Measurements from ENCODE around the gene ALK.

Gene ALK

DNA sequence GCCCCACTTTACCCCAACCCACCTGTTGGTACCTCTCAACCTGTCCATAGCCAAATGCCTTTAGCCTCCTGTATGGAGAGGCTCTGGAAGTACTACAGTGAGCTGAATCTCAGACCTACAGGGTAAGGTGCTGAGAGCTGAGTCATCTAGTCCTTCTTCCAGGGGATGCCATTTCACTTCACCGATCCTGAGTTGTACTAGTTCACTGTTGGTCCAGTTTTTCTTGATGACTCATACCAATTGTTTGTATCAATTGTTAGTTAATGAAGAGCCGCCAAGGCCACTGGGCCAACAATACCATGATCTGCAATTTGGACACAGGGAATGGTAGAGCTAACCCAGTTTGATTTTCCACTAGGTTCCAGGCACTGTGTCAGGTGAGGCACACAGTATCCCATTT is 549.2 kb downstream of the ALK start:
- no peaks in the 10 kb centered on the region for H3K4me1 ChIP-seq (ENCODE audit: insufficient read depth, low read length, severe bottlenecking)
- H3K79me2 ChIP-seq (ENCODE audit: insufficient read depth, low read length) = no peaks in the 10 kb centered on the region

DNA sequence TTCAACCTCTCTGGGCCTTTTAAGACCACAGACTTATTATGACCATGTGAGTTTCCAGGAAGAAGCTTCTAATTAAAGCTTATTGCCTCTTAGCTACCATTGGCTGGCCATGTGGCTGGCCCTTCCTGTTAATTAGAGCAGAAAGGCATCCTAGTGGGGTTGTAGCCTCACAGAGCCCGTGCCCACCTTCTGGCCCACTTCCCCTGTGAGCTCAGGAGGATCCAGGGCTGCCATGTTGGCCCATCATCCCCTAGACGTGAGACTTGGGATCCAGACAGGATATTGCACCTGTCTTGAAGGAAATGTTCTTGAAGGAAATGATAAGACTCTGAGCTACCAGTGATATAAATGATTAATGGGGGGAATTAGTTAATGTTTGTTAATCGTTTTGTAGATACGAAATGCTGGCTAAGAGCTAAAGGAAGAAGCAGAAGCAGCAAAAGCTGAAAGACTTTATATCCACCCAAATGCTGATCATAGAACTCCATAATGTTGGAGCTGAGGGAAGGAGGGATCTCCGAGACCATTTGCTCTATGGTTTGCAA is 550.7 kb downstream of the ALK start:
- Histone ChIP-seq H3K9me2 (ENCODE audit: low read depth, low read length) (no peaks in the 10 kb centered on the region), H3K4me2 (ENCODE audit: low read length) (no peak overlapping the region), H3K4me1 (ENCODE audit: insufficient read depth, low read length, severe bottlenecking) (no peaks in the 10 kb centered on the region), H4K20me1 (ENCODE audit: insufficient read depth, low read length) (no peaks in the 10 kb centered on the region), H3K79me2 (ENCODE audit: insufficient read depth, low read length) (no peaks in the 10 kb centered on the region), H3K9me3 (ENCODE audit: low read length) (no peaks in the 10 kb centered on the region), H2AFZ (ENCODE audit: low read length) (no peak overlapping the region), H3F3A (ENCODE audit: insufficient read depth, low read length) (no peaks in the 10 kb centered on the region), H3K27ac (ENCODE audit: low read depth, low read length, poor library complexity, severe bottlenecking) (no peak overlapping the region), H3K36me3 (ENCODE audit: insufficient read depth, low read length) (no peaks in the 10 kb centered on the region), H3K9ac (ENCODE audit: low read length) (no peak overlapping the region), H3K27me3 (ENCODE audit: insufficient read depth, low read length) (no peaks in the 10 kb centered on the region), H3K4me3 (ENCODE audit: low read depth, low read length, poor library complexity, severe bottlenecking) (no peak overlapping the region)
- no peak for TF ChIP-seq EZH2 (IDR thresholded peaks at IDR 0.05; ENCODE audit: borderline replicate concordance, low read length)
- TF ChIP-seq, protein P1, sequence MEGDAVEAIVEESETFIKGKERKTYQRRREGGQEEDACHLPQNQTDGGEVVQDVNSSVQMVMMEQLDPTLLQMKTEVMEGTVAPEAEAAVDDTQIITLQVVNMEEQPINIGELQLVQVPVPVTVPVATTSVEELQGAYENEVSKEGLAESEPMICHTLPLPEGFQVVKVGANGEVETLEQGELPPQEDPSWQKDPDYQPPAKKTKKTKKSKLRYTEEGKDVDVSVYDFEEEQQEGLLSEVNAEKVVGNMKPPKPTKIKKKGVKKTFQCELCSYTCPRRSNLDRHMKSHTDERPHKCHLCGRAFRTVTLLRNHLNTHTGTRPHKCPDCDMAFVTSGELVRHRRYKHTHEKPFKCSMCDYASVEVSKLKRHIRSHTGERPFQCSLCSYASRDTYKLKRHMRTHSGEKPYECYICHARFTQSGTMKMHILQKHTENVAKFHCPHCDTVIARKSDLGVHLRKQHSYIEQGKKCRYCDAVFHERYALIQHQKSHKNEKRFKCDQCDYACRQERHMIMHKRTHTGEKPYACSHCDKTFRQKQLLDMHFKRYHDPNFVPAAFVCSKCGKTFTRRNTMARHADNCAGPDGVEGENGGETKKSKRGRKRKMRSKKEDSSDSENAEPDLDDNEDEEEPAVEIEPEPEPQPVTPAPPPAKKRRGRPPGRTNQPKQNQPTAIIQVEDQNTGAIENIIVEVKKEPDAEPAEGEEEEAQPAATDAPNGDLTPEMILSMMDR (IDR thresholded peaks at IDR 0.05; ENCODE audit: low read length) = no peak

More for the DNA sequence above, 549.2 kb downstream of the ALK start:
- H3K4me2 ChIP-seq (ENCODE audit: low read length) = no peak overlapping the region
- H3K27ac ChIP-seq (ENCODE audit: low read depth, low read length, poor library complexity, severe bottlenecking) = no peak overlapping the region
- no peaks in the 10 kb centered on the region for H4K20me1 ChIP-seq (ENCODE audit: insufficient read depth, low read length)
- no peaks in the 10 kb centered on the region for H3K9me3 ChIP-seq (ENCODE audit: low read length)
- H3K9ac ChIP-seq (ENCODE audit: low read length) = no peak overlapping the region
- no peak overlapping the region for H2AFZ ChIP-seq (ENCODE audit: low read length)
- TF ChIP-seq, protein P1 (IDR thresholded peaks at IDR 0.05; ENCODE audit: low read length) = no peak
- TF ChIP-seq EZH2 (IDR thresholded peaks at IDR 0.05; ENCODE audit: borderline replicate concordance, low read length) = no peak
- no peaks in the 10 kb centered on the region for H3K27me3 ChIP-seq (ENCODE audit: insufficient read depth, low read length)
- no peaks in the 10 kb centered on the region for H3F3A ChIP-seq (ENCODE audit: insufficient read depth, low read length)
- no peaks in the 10 kb centered on the region for H3K36me3 ChIP-seq (ENCODE audit: insufficient read depth, low read length)
- no peaks in the 10 kb centered on the region for H3K9me2 ChIP-seq (ENCODE audit: low read depth, low read length)
- H3K4me3 ChIP-seq (ENCODE audit: low read depth, low read length, poor library complexity, severe bottlenecking) = no peak overlapping the region

GRCh38 chr2:29370173-29370572 is 551.2 kb downstream of the ALK start:
- no peak for TF ChIP-seq EZH2 (IDR thresholded peaks at IDR 0.05; ENCODE audit: borderline replicate concordance, low read length)
- TF ChIP-seq, protein P1 (IDR thresholded peaks at IDR 0.05; ENCODE audit: low read length) = no peak
- Histone ChIP-seq H3K27me3 (ENCODE audit: insufficient read depth, low read length) (no peaks in the 10 kb centered on the region), H3K79me2 (ENCODE audit: insufficient read depth, low read length) (no peaks in the 10 kb centered on the region), H3K4me2 (ENCODE audit: low read length) (no peak overlapping the region), H3K4me3 (ENCODE audit: low read depth, low read length, poor library complexity, severe bottlenecking) (no peak overlapping the region), H2AFZ (ENCODE audit: low read length) (no peak overlapping the region), H3K4me1 (ENCODE audit: insufficient read depth, low read length, severe bottlenecking) (no peaks in the 10 kb centered on the region), H3K9me3 (ENCODE audit: low read length) (no peaks in the 10 kb centered on the region), H3K27ac (ENCODE audit: low read depth, low read length, poor library complexity, severe bottlenecking) (no peak overlapping the region), H3F3A (ENCODE audit: insufficient read depth, low read length) (no peaks in the 10 kb centered on the region), H3K9me2 (ENCODE audit: low read depth, low read length) (no peaks in the 10 kb centered on the region), H3K36me3 (ENCODE audit: insufficient read depth, low read length) (no peaks in the 10 kb centered on the region), H4K20me1 (ENCODE audit: insufficient read depth, low read length) (no peaks in the 10 kb centered on the region), H3K9ac (ENCODE audit: low read length) (no peak overlapping the region)
